Measurements from ENCODE around the gene NGEF.

DNA sequence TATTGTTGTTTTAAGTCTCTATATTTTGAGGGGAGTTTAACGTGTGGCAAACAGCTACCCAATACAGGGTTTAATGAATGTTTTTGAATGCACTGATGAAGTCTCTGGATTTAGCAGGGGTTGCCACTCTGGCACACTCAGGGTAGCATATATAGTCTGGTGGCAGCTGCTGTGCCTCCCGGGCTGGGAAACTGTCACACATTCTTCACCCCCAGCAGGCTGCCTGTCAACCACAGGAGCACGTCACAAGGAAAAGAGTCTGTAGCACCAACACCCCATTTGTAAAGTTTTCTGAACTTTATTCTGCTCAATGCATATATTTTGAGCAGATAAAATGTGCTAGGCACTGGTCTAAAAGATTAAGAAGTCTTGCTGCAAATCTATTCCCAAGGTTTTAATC, 39.3 kb downstream of the NGEF start:
- TF ChIP-seq, protein P1, sequence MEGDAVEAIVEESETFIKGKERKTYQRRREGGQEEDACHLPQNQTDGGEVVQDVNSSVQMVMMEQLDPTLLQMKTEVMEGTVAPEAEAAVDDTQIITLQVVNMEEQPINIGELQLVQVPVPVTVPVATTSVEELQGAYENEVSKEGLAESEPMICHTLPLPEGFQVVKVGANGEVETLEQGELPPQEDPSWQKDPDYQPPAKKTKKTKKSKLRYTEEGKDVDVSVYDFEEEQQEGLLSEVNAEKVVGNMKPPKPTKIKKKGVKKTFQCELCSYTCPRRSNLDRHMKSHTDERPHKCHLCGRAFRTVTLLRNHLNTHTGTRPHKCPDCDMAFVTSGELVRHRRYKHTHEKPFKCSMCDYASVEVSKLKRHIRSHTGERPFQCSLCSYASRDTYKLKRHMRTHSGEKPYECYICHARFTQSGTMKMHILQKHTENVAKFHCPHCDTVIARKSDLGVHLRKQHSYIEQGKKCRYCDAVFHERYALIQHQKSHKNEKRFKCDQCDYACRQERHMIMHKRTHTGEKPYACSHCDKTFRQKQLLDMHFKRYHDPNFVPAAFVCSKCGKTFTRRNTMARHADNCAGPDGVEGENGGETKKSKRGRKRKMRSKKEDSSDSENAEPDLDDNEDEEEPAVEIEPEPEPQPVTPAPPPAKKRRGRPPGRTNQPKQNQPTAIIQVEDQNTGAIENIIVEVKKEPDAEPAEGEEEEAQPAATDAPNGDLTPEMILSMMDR (conservative IDR thresholded peaks at IDR 0.05 in 1 of 2, IDR thresholded peaks at IDR 0.05 in 1 of 2; ENCODE audit: low read depth in 1 of 2, low read length in 2 of 2) = no peak
- no peak for TF ChIP-seq EZH2 (IDR thresholded peaks at IDR 0.05; ENCODE audit: low read length, missing control alignments)

Data from fibroblast of lung (primary cell).